Retinal pigment epithelial cell (primary cell): Measurements from ENCODE around the gene OR52K2.
"Not testable (repeated sequence)": the region's sequence is repeated elsewhere in the genome, so short reads cannot be mapped to it uniquely, and the experiment has no call there.

Experiments used
- DNase-seq: peaks from one replicate; pipeline ENCODE4 v3.0.0-alpha.2; 2010; ENCODE audit warnings: low read depth
- H3K4me3 ChIP-seq: 2 replicates; pipeline ENCODE4 v1.5.1; 2011; ENCODE audit warnings: mild to moderate bottlenecking, low read length, control low read depth, moderate library complexity
- CTCF ChIP-seq: conservative IDR thresholded peaks from 2 replicates; pipeline ENCODE4 v1.5.1; 2011; ENCODE audit warnings: low read depth, low read length, control low read depth, inconsistent platforms

Gene OR52K2

GRCh38 chr11:4448995-4449394 lies at the start of gene OR52K2:
OR52K2 (plus strand) TSS chr11:4449295; CDS start chr11:4449340, 45 bp downstream.
- no peak for DNase-seq
- no peak within 1 kb of the TSS for H3K4me3 ChIP-seq
- TF ChIP-seq CTCF = no peak

- not testable (repeated sequence) for DNase-seq, H3K4me3 ChIP-seq
Observed at GRCh38 chr11:4406206-4406605, 42.9 kb upstream of the OR52K2 start.

GRCh38 chr11:4416306-4416705 lies 32.8 kb upstream of the OR52K2 start:
- no peak for DNase-seq
- TF ChIP-seq CTCF = no peak
- H3K4me3 ChIP-seq = no peak overlapping the region

GRCh38 chr11:4416816-4417215 lies 32.3 kb upstream of the OR52K2 start:
- no peak for TF ChIP-seq CTCF
- DNase-seq = no peak
- no peak overlapping the region for H3K4me3 ChIP-seq

GRCh38 chr11:4418403-4418802 lies 30.7 kb upstream of the OR52K2 start:
- no peak overlapping the region for H3K4me3 ChIP-seq
- no peak for DNase-seq
- no peak for TF ChIP-seq CTCF

- no peak for DNase-seq
- TF ChIP-seq CTCF = no peak
- no peak overlapping the region for H3K4me3 ChIP-seq
Observed at GRCh38 chr11:4430051-4430450, 19.0 kb upstream of the OR52K2 start.

- no peak for TF ChIP-seq CTCF
- DNase-seq = no peak
- H3K4me3 ChIP-seq = no peak overlapping the region
Observed at GRCh38 chr11:4433856-4434255, 15.2 kb upstream of the OR52K2 start.

GRCh38 chr11:4436411-4436810 lies 12.7 kb upstream of the OR52K2 start:
- DNase-seq = no peak
- no peak for TF ChIP-seq CTCF
- no peak overlapping the region for H3K4me3 ChIP-seq
